K562 (cell line): ENCODE data around the gene NRN1L. TPM values are rescaled to one million over a fixed set of nuclear protein-coding genes. Genes with fewer than 3 reads are reported as not detected.

Experiments used
- ATAC-seq: fragments of 200-7000 bp; cut with Tn5 transposase; 3 replicates; pipeline ENCODE4 v1.9.1; 2020; ENCODE audit warnings: moderate library complexity
- BruUV-seq: library from RNA; stranded (reverse); fragments of 400-500 nt; replicated peaks from 2 replicates; lab custom pipeline; 2021; lab: Mats Ljungman, UMichigan
- CTCF ChIA-PET: fragments of 300-600 bp; formaldehyde crosslinking; extraction: SDS; loops from one replicate; lab custom pipeline; 2021; ENCODE audit warnings: low intra/inter-chr PET ratio; lab: Yijun Ruan, JAX
- POLR2A ChIA-PET: fragments of 300-600, 350-650 bp; sonication (Branson Sonifier 250); formaldehyde crosslinking; extraction: SDS; loops from one replicate; lab custom pipeline; 2021; ENCODE audit warnings: antibody characterized with exemption, inconsistent platforms; lab: Yijun Ruan, JAX
- DNase-seq, 4 experiments: peaks; one replicate each; pipeline versions ENCODE4 v3.0.0 to v3.0.0-alpha.2; 2011 to 2018; ENCODE audit warnings: low spot score in 3 of 4, mixed read lengths in 3 of 4; ENCODE audit errors: extremely low read depth in 1 of 4
- FAIRE-seq: peaks from 2 replicates; lab custom pipeline; 2011; peaks lifted over from hg19 to GRCh38; lab: Jason Lieb, UNC
- H2AFZ ChIP-seq: 2 replicates; pipeline ENCODE4 v1.6.0; 2011; ENCODE audit warnings: low read depth, low read length, control low read depth, inconsistent platforms
- H3K27ac ChIP-seq: fragments of 200-600 bp; 3 replicates; pipeline ENCODE4 v1.8.0; 2011; ENCODE audit warnings: low read depth, mild to moderate bottlenecking, control low read depth, inconsistent platforms, low read length, moderate library complexity, mixed read lengths; ENCODE audit errors: extremely low read depth
- H3K27me3 ChIP-seq, 2 experiments: fragments of 300-600 bp in 1 of 2; 2 replicates in 1 of 2; 3 replicates in 1 of 2; pipeline versions ENCODE4 v1.6.0 to v1.8.0; 2011; ENCODE audit warnings: inconsistent platforms in 2 of 2, low read length in 2 of 2, mild to moderate bottlenecking in 1 of 2, mixed read lengths in 1 of 2, moderate library complexity in 1 of 2; ENCODE audit not compliant: control insufficient read depth in 2 of 2, insufficient read depth in 2 of 2
- H3K36me3 ChIP-seq: fragments of 300-600 bp; 3 replicates; pipeline ENCODE4 v1.8.0; 2011; ENCODE audit warnings: mild to moderate bottlenecking, low read length, inconsistent platforms; ENCODE audit not compliant: control insufficient read depth, insufficient read depth
- H3K4me1 ChIP-seq, 2 experiments: fragments of 200-600 bp in 1 of 2; replicated peaks in 1 of 2; 2 replicates in 1 of 2; 3 replicates in 1 of 2; pipeline versions ENCODE4 v1.5.1 to v1.8.0; 2011; ENCODE audit warnings: inconsistent platforms in 2 of 2, low read length in 2 of 2, mild to moderate bottlenecking in 1 of 2, mixed read lengths in 1 of 2, moderate library complexity in 1 of 2; ENCODE audit not compliant: control insufficient read depth in 2 of 2, insufficient read depth in 2 of 2
- H3K4me2 ChIP-seq: 2 replicates; pipeline ENCODE4 v1.6.1; 2011; ENCODE audit warnings: low read length, control low read depth, inconsistent platforms, mixed read lengths; ENCODE audit not compliant: insufficient read depth
- H3K4me3 ChIP-seq: fragments of 200-600 bp; sonication (generic), shearing (Covaris generic); 2 replicates; pipeline ENCODE4 v1.5.1; 2016; ENCODE audit warnings: control low read depth, inconsistent platforms
- H3K79me2 ChIP-seq: fragments of 200-600 bp; 3 replicates; pipeline ENCODE4 v1.8.0; 2011; ENCODE audit warnings: low read length, inconsistent platforms; ENCODE audit not compliant: control insufficient read depth, insufficient read depth
- H3K9ac ChIP-seq, 2 experiments: 2 replicates each; pipeline versions ENCODE4 v1.6.0 to v1.6.1; 2011; ENCODE audit warnings: low read depth in 2 of 2, low read length in 2 of 2, control low read depth in 1 of 2, inconsistent platforms in 1 of 2, mild to moderate bottlenecking in 1 of 2, mixed read lengths in 1 of 2; ENCODE audit not compliant: insufficient read depth in 1 of 2
- H3K9me1 ChIP-seq: one replicate; pipeline ENCODE4 v1.6.0; 2011; ENCODE audit warnings: inconsistent platforms, mild to moderate bottlenecking, low read length, moderate library complexity; ENCODE audit not compliant: control insufficient read depth, insufficient read depth
- H3K9me3 ChIP-seq: replicated peaks from 2 replicates; pipeline ENCODE4 v1.5.1; 2011; ENCODE audit warnings: low read depth, low read length, inconsistent platforms; ENCODE audit not compliant: control insufficient read depth, insufficient read depth
- H4K20me1 ChIP-seq: replicated peaks from 2 replicates; pipeline ENCODE4 v1.6.1; 2011; ENCODE audit warnings: low read length, inconsistent platforms, mixed read lengths; ENCODE audit not compliant: control insufficient read depth, insufficient read depth
- PYGO2 ChIP-seq: fragments of 450-650 bp; IDR thresholded peaks from 2 replicates; pipeline ENCODE4 v1.6.1; 2016; ENCODE audit warnings: mild to moderate bottlenecking, missing genetic modification characterization, moderate library complexity, missing compliant biosample characterization
- TEAD1 ChIP-seq, 2 experiments: fragments of 450-650 bp in 1 of 2; sonication (generic) in 1 of 2; formaldehyde crosslinking; IDR thresholded peaks; 2 replicates each; pipeline versions ENCODE4 v1.4.0 to v1.8.0; 2020 to 2022; ENCODE audit warnings: mild to moderate bottlenecking in 2 of 2, missing genetic modification reagents in 1 of 2
- THAP7 ChIP-seq: fragments of 250-450 bp; sonication (Bioruptor Pico); IDR thresholded peaks from 2 replicates; pipeline ENCODE4 v1.5.0; 2021
- WGBS: fragments of 100-300 bp; shearing (Covaris generic); methylation state at CpG from one replicate; pipeline ENCODE4 v1.1.6; 2016; ENCODE audit warnings: low coverage, mixed read lengths; ENCODE audit not compliant: insufficient coverage; ENCODE audit errors: missing lambda C conversion rate; 5-methylcytosine and 5-hydroxymethylcytosine counted together
- in situ Hi-C: fragments of 300-500 bp; cut with MboI; formaldehyde crosslinking; loops from 4 replicates; pipeline ENCODE4 v1.15.0; 2018; ENCODE audit warnings: inconsistent platforms, mixed read lengths
- intact Hi-C: fragments of 100-400 bp; cut with micrococcal nuclease; formaldehyde crosslinking; loops from 2 replicates; pipeline ENCODE4 v1.14.2; 2022
- polyA plus RNA-seq, 8 experiments: library from polyadenylated mRNA; depleted of rRNA in 4 of 8; stranded (reverse) in 5 of 8; unstranded in 3 of 8; fragments of >200 nt; fragmentation: Nextera tagmentation in 2 of 8; fragmentation: Illumina TruSeq in 1 of 8; extraction: Ambion mirVana in 2 of 8; extraction: Trizol in 1 of 8; gene quantifications; 2 replicates each; pipeline versions ENCODE4 v1.2.1 to v1.2.3, GENCODE V29; 2011 to 2014; ENCODE audit warnings: inconsistent platforms in 1 of 8, missing spikeins in 1 of 8
- total RNA-seq, 7 experiments: library from RNA; depleted of rRNA in 6 of 7; stranded (reverse); fragments of >200 nt in 6 of 7; fragmentation: Illumina TruSeq in 2 of 7; extraction: Trizol in 2 of 7; gene quantifications; 2 replicates each; pipeline versions ENCODE4 v1.2.1 to v1.2.3, GENCODE V29; 2011 to 2021; ENCODE audit warnings: low replicate concordance in 1 of 7

The NRN1L gene
- total and polyA plus RNA-seq, 9 of the 15 experiments (the other 6 are each of a cell fraction or from before 2014, with no cell fraction given): 0.22 to 0.86 (median 0.61) TPM; not detected in 5

GRCh38 chr16:67933805-67934204 is 49.1 kb downstream of the NRN1L start:
- POLR2A ChIA-PET: interaction anchor here (0.6 to 1.4 kb wide), 14 partner anchors 8 to 422 kb away, joined by 3 to 4 read pairs (median 3); partner anchors contain the start of genes NUTF2 and PSKH1
- peak overlapping the region; percentile 90 to 98; a peak in 2 of 4 replicates for H3K9ac ChIP-seq

More at GRCh38 chr16:67933805-67934204, 49.1 kb downstream of the NRN1L start:
- Histone ChIP-seq H3K4me3 (peak overlapping the region; percentile 85; the same call in 1 of the 2 replicates), H3K9me1 (no peaks in the 10 kb centered on the region), H3K9me3 (no peaks in the 10 kb centered on the region), H4K20me1 (no peaks in the 10 kb centered on the region; the same call in 1 of the 2 replicates), H2AFZ (no peak overlapping the region), H3K27ac (0 out of 3 replicates have a peak overlapping the region, but pooled peaks have one; percentile 66)
- FAIRE-seq: no peak
- no TSS peak for BruUV-seq
- WGBS: 74% methylated on average over 7 of the region's 7 CpGs
- ATAC-seq: no peak
- CTCF ChIA-PET: interaction anchor here (0.6 kb wide), 1 partner anchor 10 kb away, joined by 5 read pairs; the partner anchor contains the start of gene LCAT
- TF ChIP-seq TEAD1 (CRISPR knock-in tag; IDR thresholded peaks at IDR 0.05) (no peak), PYGO2 (tag) (no peak), THAP7 (CRISPR knock-in tag) (no peak)
- TF ChIP-seq, all 486 proteins: peak for 0
- peaks cover 30% of the 10 kb centered on the region; the same call in 2 of the 3 replicates for H3K36me3 ChIP-seq
- in situ Hi-C loops: no loop called here
- H3K27me3 ChIP-seq: no peaks in the 10 kb centered on the region
- H3K79me2 ChIP-seq: peaks cover 42% of the 10 kb centered on the region
- H3K4me2 ChIP-seq: peak overlapping the region; percentile 99; the same call in 1 of the 2 replicates
- DNase-seq: no peak
- intact Hi-C loops: loop anchor here (10.0 kb wide), 1 partner anchor 409 kb away; the partner anchor contains the start of gene RIPOR1
- H3K4me1 ChIP-seq: peaks cover 17 to 61% of the 10 kb centered on the region in 2 experiments
